GM21576 (cell line): ENCODE results near the gene PLEKHH1.
A peak's percentile ranks its signal among the peaks of the same experiment; 100 is the strongest.

Source experiments
- ATAC-seq: cut with Tn5 transposase; IDR thresholded peaks from one replicate; pipeline ENCODE4 v1.9.1; 2021; ENCODE audit warnings: mild to moderate bottlenecking, moderate library complexity; ENCODE audit not compliant: unreplicated experiment

Gene PLEKHH1

GRCh38 chr14:67508956-67509355 lies 24.1 kb upstream of the PLEKHH1 start:
- ATAC-seq: no peak

GRCh38 chr14:67510121-67510520 lies 23.0 kb upstream of the PLEKHH1 start:
- ATAC-seq: no peak

- no peak for ATAC-seq
Observed at GRCh38 chr14:67510836-67511235, 22.3 kb upstream of the PLEKHH1 start.

GRCh38 chr14:67512463-67513310 lies 20.4 kb upstream of the PLEKHH1 start:
- no peak for ATAC-seq

- ATAC-seq: no peak
Observed at GRCh38 chr14:67513631-67514108, 19.4 kb upstream of the PLEKHH1 start.

- ATAC-seq: no peak
Observed at GRCh38 chr14:67514203-67514607, 18.9 kb upstream of the PLEKHH1 start.

GRCh38 chr14:67514650-67515385 lies 18.3 kb upstream of the PLEKHH1 start:
- peak; percentile 25 for ATAC-seq

GRCh38 chr14:67515386-67516079 lies 17.6 kb upstream of the PLEKHH1 start:
- ATAC-seq: peak; percentile 63

- no peak for ATAC-seq
Observed at GRCh38 chr14:67516676-67517075, 16.4 kb upstream of the PLEKHH1 start.

GRCh38 chr14:67517083-67517482 lies 16.0 kb upstream of the PLEKHH1 start:
- no peak for ATAC-seq

GRCh38 chr14:67519406-67519805 lies 13.7 kb upstream of the PLEKHH1 start:
- no peak for ATAC-seq

- ATAC-seq: no peak
Observed at GRCh38 chr14:67520482-67520881, 12.6 kb upstream of the PLEKHH1 start.

- ATAC-seq: no peak
Observed at GRCh38 chr14:67522270-67522669, 10.8 kb upstream of the PLEKHH1 start.

GRCh38 chr14:67523764-67524633 lies 9.1 kb upstream of the PLEKHH1 start:
- ATAC-seq: no peak

GRCh38 chr14:67524634-67524963 lies 8.5 kb upstream of the PLEKHH1 start:
- ATAC-seq: no peak

GRCh38 chr14:67525389-67525788 lies 7.7 kb upstream of the PLEKHH1 start:
- ATAC-seq: no peak

GRCh38 chr14:67526181-67526580 lies 6.9 kb upstream of the PLEKHH1 start:
- ATAC-seq: no peak

GRCh38 chr14:67526676-67527459 lies 6.2 kb upstream of the PLEKHH1 start:
- no peak for ATAC-seq

GRCh38 chr14:67527756-67528155 lies 5.3 kb upstream of the PLEKHH1 start:
- no peak for ATAC-seq

- no peak for ATAC-seq
Observed at GRCh38 chr14:67528276-67528675, 4.8 kb upstream of the PLEKHH1 start.
